ENCODE results near the gene PRPF38A.
A peak's percentile ranks its signal among the peaks of the same experiment; 100 is the strongest.

Gene PRPF38A

GRCh38 chr1:52400131-52400530 is 4.3 kb upstream of the PRPF38A start:
- no peak for DNase-seq

- no peak for DNase-seq
These were observed 1.6 kb upstream of the PRPF38A start for GRCh38 chr1:52402860-52403240.

- peak; percentile 36 for DNase-seq
These were observed 761 bp upstream of the PRPF38A start for GRCh38 chr1:52403566-52404115.

GRCh38 chr1:52404975-52405338 is 555 bp downstream of the PRPF38A start:
- DNase-seq = no peak

GRCh38 chr1:52413410-52413989 is 9.1 kb downstream of the PRPF38A start:
- DNase-seq = no peak

- DNase-seq = no peak
These were observed 10.5 kb downstream of the PRPF38A start for GRCh38 chr1:52414942-52415341.

- DNase-seq = no peak
These were observed 12.4 kb downstream of the PRPF38A start for GRCh38 chr1:52416811-52417210.

GRCh38 chr1:52420713-52421112 is 16.3 kb downstream of the PRPF38A start:
- no peak for DNase-seq

- no peak for DNase-seq
These were observed 18.7 kb downstream of the PRPF38A start for GRCh38 chr1:52423055-52423454.

- DNase-seq = peak; percentile 81
These were observed 19.4 kb downstream of the PRPF38A start for GRCh38 chr1:52423771-52424170.

GRCh38 chr1:52424231-52424636 is 19.8 kb downstream of the PRPF38A start:
- peak; percentile 57 for DNase-seq

- no peak for DNase-seq
These were observed 20.4 kb downstream of the PRPF38A start for GRCh38 chr1:52424813-52425212.

- DNase-seq = no peak
These were observed 22.0 kb downstream of the PRPF38A start for GRCh38 chr1:52426371-52426770.

GRCh38 chr1:52427152-52427551 is 22.8 kb downstream of the PRPF38A start:
- DNase-seq = no peak

GRCh38 chr1:52432807-52433206 is 28.4 kb downstream of the PRPF38A start:
- DNase-seq = no peak

GRCh38 chr1:52435211-52435610 is 30.8 kb downstream of the PRPF38A start:
- DNase-seq = no peak

GRCh38 chr1:52435650-52436049 is 31.2 kb downstream of the PRPF38A start:
- DNase-seq = no peak

GRCh38 chr1:52436817-52437216 is 32.4 kb downstream of the PRPF38A start:
- no peak for DNase-seq

GRCh38 chr1:52439976-52440375 is 35.6 kb downstream of the PRPF38A start:
- no peak for DNase-seq

- DNase-seq = no peak
These were observed 40.1 kb downstream of the PRPF38A start for GRCh38 chr1:52444463-52444862.

GRCh38 chr1:52454127-52454526 is 49.7 kb downstream of the PRPF38A start:
- no peak for DNase-seq

GRCh38 chr1:52454779-52455178 is 50.4 kb downstream of the PRPF38A start:
- no peak for DNase-seq

GRCh38 chr1:52455686-52456085 is 51.3 kb downstream of the PRPF38A start:
- DNase-seq = no peak

- DNase-seq = no peak
These were observed 56.3 kb downstream of the PRPF38A start for GRCh38 chr1:52460694-52461093.

- DNase-seq = no peak
These were observed 57.4 kb downstream of the PRPF38A start for GRCh38 chr1:52461821-52462220.

Measured in CD4-positive, alpha-beta T cell treated with Interleukin-6 for 4 hours (primary cell).